Measurements from ENCODE around the gene TBATA. TPM values are rescaled to one million over a fixed set of nuclear protein-coding genes. Genes with fewer than 3 reads are reported as not detected.

Gene TBATA
- total RNA-seq, 1 donor from 2014 or later: not detected

GRCh38 chr10:70748801-70749573 is 36.2 kb downstream of the TBATA start:
- no peak for DNase-seq (ENCODE audit: low spot score in 2 of 2)

GRCh38 chr10:70748305-70748704 is 36.9 kb downstream of the TBATA start:
- FAIRE-seq (no peak), DNase-seq (ENCODE audit: low spot score in 2 of 2) (no peak)

More at GRCh38 chr10:70748801-70749573, 36.2 kb downstream of the TBATA start:
- FAIRE-seq: no peak

- no peak for DNase-seq (ENCODE audit: low spot score in 2 of 2)
- FAIRE-seq: no peak
These were observed 37.8 kb downstream of the TBATA start for GRCh38 chr10:70747192-70747965.

- DNase-seq (ENCODE audit: low spot score in 2 of 2) (no peak), FAIRE-seq (no peak)
These were observed 39.6 kb downstream of the TBATA start for GRCh38 chr10:70745555-70745954.

- DNase-seq (ENCODE audit: low spot score in 2 of 2) (no peak), FAIRE-seq (no peak)
These were observed 40.5 kb downstream of the TBATA start for GRCh38 chr10:70744617-70745143.

- DNase-seq (ENCODE audit: low spot score in 2 of 2): no peak
- FAIRE-seq: no peak
These were observed 41.3 kb downstream of the TBATA start for GRCh38 chr10:70743879-70744278.

GRCh38 chr10:70743430-70743788 is 41.8 kb downstream of the TBATA start:
- no peak for FAIRE-seq

GRCh38 chr10:70742537-70743429 is 42.4 kb downstream of the TBATA start:
- no peak for FAIRE-seq
- peak; percentile 35 to 66 for DNase-seq (ENCODE audit: low spot score in 2 of 2)

More at GRCh38 chr10:70743430-70743788, 41.8 kb downstream of the TBATA start:
- DNase-seq (ENCODE audit: low spot score in 2 of 2): no peak

- FAIRE-seq (no peak), DNase-seq (ENCODE audit: low spot score in 2 of 2) (no peak)
These were observed 44.5 kb downstream of the TBATA start for GRCh38 chr10:70740406-70741288.

- no peak for FAIRE-seq
- DNase-seq (ENCODE audit: low spot score in 2 of 2): no peak
These were observed 46.4 kb downstream of the TBATA start for GRCh38 chr10:70738761-70739121.

GRCh38 chr10:70738006-70738760 is 47.0 kb downstream of the TBATA start:
- DNase-seq (ENCODE audit: low spot score in 2 of 2) (no peak), FAIRE-seq (no peak)

GRCh38 chr10:70737250-70737649 is 47.9 kb downstream of the TBATA start:
- DNase-seq (ENCODE audit: low spot score in 2 of 2): no peak
- FAIRE-seq: no peak

- no peak for FAIRE-seq
- DNase-seq (ENCODE audit: low spot score in 2 of 2): no peak
These were observed 48.7 kb downstream of the TBATA start for GRCh38 chr10:70736525-70736924.

GRCh38 chr10:70735161-70735560 is 50.0 kb downstream of the TBATA start:
- no peak for FAIRE-seq
- no peak for DNase-seq (ENCODE audit: low spot score in 2 of 2)

GRCh38 chr10:70733051-70733450 is 52.1 kb downstream of the TBATA start:
- DNase-seq (ENCODE audit: low spot score in 2 of 2) (no peak), FAIRE-seq (no peak)

- DNase-seq (ENCODE audit: low spot score in 2 of 2) (no peak), FAIRE-seq (no peak)
These were observed 52.6 kb downstream of the TBATA start for GRCh38 chr10:70732569-70732968.

GRCh38 chr10:70730955-70731354 is 54.2 kb downstream of the TBATA start:
- DNase-seq (ENCODE audit: low spot score in 2 of 2) (no peak), FAIRE-seq (no peak)

GRCh38 chr10:70729763-70730357 is 55.3 kb downstream of the TBATA start:
- peak in 1 of 2 donors; percentile 43 for DNase-seq (ENCODE audit: low spot score in 2 of 2)
- FAIRE-seq: no peak
